ENCODE results near the gene RNF39.

RNF39 gene

DNA sequence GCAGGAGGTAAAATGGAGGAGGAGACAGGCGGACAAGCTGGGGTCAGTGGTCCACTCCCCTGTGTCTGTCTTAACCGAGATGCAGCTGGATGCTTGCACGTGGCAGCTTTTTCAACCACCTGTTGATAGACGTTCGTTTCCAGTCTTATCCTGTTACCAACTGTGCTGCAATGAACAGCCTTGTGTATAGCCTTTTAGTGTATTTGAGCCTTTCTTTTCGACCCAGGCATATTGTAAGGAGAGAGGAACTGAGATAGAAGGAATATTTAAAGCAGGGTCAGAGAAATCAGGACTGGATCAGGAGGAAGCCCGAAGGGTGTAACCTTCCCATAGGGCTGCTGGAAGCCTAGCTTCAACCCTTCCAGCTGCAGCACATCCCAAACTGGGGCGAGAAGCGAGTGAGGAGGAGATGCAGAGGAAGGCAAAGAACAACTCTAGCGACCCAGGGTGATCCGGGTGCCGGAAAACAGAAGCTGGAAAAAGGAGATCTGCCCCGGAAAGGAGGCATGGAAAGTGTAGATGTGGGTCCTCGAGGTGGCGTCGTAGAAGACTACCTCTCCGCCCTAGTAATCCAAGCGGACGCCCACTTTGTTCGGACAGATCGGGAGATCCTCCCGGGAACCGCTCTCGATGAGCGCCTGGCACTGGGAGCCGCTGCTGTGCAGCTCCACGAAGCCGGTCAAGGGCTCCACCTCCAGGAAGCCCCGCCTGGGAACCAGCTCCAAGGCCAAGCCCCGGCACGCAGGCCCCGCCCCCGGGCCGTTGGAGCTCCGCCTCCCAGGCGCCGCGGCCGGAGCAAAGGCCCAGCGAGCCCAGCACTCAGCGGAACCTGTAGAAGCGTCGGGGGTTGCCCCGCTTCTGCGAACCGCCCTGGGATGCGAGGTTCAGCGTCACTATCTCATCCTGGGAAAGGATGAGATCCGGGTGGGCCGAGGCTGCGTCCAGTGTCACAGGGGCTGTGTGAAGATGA is 26.2 kb upstream of the RNF39 start:
- Histone ChIP-seq H3K9ac (ENCODE audit: low read length) (peak overlapping the region; percentile 13; the same call in 1 of the 2 replicates), H3K4me3 (ENCODE audit: low read length) (peak overlapping the region; percentile 59), H3K9me2 (replicated peaks; ENCODE audit: insufficient read depth, low read length) (no peaks in the 10 kb centered on the region), H3K36me3 (replicated peaks; ENCODE audit: insufficient read depth, low read length) (no peaks in the 10 kb centered on the region), H3K4me2 (ENCODE audit: low read depth, low read length) (peak overlapping the region; percentile 100), H4K20me1 (ENCODE audit: insufficient read depth, low read length) (no peaks in the 10 kb centered on the region), H3K9me3 (replicated peaks; ENCODE audit: insufficient read depth, low read length) (no peaks in the 10 kb centered on the region), H3K79me2 (ENCODE audit: low read length) (no peaks in the 10 kb centered on the region), H2AFZ (ENCODE audit: low read length) (peak overlapping the region; percentile 94), H3K27ac (ENCODE audit: low read length) (no peak overlapping the region), H3F3A (ENCODE audit: insufficient read depth, low read length) (peaks cover 15% of the 10 kb centered on the region), H3K4me1 (ENCODE audit: low read length) (peaks cover 15% of the 10 kb centered on the region), H3K27me3 (replicated peaks; ENCODE audit: insufficient read depth, low read length) (peaks cover 42% of the 10 kb centered on the region)
- TF ChIP-seq, protein P1, sequence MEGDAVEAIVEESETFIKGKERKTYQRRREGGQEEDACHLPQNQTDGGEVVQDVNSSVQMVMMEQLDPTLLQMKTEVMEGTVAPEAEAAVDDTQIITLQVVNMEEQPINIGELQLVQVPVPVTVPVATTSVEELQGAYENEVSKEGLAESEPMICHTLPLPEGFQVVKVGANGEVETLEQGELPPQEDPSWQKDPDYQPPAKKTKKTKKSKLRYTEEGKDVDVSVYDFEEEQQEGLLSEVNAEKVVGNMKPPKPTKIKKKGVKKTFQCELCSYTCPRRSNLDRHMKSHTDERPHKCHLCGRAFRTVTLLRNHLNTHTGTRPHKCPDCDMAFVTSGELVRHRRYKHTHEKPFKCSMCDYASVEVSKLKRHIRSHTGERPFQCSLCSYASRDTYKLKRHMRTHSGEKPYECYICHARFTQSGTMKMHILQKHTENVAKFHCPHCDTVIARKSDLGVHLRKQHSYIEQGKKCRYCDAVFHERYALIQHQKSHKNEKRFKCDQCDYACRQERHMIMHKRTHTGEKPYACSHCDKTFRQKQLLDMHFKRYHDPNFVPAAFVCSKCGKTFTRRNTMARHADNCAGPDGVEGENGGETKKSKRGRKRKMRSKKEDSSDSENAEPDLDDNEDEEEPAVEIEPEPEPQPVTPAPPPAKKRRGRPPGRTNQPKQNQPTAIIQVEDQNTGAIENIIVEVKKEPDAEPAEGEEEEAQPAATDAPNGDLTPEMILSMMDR (IDR thresholded peaks at IDR 0.05; ENCODE audit: low read length), result no peak; the same call in 1 of the 2 replicates
- no peak for TF ChIP-seq EZH2phosphoT487 (IDR thresholded peaks at IDR 0.05; ENCODE audit: low read length)
- no peak for TF ChIP-seq EZH2 (optimal IDR thresholded peaks at IDR 0.05; ENCODE audit: low read depth, low read length)
- DNase-seq, result peak; percentile 79

DNA sequence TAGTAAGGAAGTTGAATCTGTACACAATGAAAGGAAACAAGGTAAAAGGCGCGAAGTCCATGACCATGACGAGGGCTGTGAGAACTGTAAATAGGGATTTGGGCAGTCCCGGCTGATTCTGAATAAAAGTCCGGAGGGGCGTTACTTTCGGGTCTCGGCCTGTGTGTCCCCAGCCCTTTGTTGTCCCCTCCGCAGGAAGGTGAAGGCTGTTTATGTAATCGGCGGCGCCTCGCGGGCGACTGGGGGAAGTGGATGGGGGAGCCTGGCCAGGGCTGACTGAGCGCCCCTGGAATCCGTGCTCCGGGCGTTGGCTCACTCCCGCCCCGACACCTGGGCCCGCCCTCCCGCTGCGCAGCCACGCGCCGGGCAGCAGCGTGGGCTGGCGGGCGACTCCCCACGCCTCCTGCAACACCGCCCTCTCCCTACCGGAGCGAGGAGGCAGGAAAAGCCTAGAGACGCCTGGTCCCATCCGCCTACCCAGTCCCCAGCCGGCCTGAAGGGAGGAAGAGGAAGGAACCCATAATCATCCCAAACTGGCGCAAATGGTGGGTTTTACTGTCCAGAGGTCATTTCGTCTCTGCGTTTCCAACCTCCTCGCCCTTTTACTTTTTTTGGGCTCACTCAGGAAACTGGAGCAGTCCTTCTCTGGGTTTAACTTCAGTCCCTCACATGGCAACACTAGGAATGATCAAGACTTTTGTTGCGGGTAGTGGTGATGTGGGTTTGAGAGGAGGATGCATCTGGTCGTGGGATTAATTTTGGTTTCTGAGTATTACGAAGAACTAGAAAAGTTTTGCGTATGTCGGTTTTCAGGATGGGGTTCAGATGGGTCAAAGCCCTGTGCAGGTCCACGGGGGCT is 25.2 kb upstream of the RNF39 start:
- Histone ChIP-seq H3K79me2 (ENCODE audit: low read length) (no peaks in the 10 kb centered on the region), H4K20me1 (ENCODE audit: insufficient read depth, low read length) (no peaks in the 10 kb centered on the region), H3F3A (ENCODE audit: insufficient read depth, low read length) (peaks cover 15% of the 10 kb centered on the region), H3K9ac (ENCODE audit: low read length) (peak overlapping the region; percentile 21; the same call in 1 of the 2 replicates), H3K4me3 (ENCODE audit: low read length) (peak overlapping the region; percentile 59), H3K9me2 (replicated peaks; ENCODE audit: insufficient read depth, low read length) (no peaks in the 10 kb centered on the region), H3K27me3 (replicated peaks; ENCODE audit: insufficient read depth, low read length) (peaks cover 47% of the 10 kb centered on the region), H3K4me2 (ENCODE audit: low read depth, low read length) (peak overlapping the region; percentile 100), H3K9me3 (replicated peaks; ENCODE audit: insufficient read depth, low read length) (no peaks in the 10 kb centered on the region), H3K36me3 (replicated peaks; ENCODE audit: insufficient read depth, low read length) (no peaks in the 10 kb centered on the region), H2AFZ (ENCODE audit: low read length) (peak overlapping the region; percentile 94), H3K4me1 (ENCODE audit: low read length) (peaks cover 15% of the 10 kb centered on the region), H3K27ac (ENCODE audit: low read length) (no peak overlapping the region)
- DNase-seq, result no peak
- TF ChIP-seq, protein P1 (IDR thresholded peaks at IDR 0.05; ENCODE audit: low read length), result no peak
- no peak for TF ChIP-seq EZH2 (optimal IDR thresholded peaks at IDR 0.05; ENCODE audit: low read depth, low read length)
- TF ChIP-seq EZH2phosphoT487 (IDR thresholded peaks at IDR 0.05; ENCODE audit: low read length), result no peak

DNA sequence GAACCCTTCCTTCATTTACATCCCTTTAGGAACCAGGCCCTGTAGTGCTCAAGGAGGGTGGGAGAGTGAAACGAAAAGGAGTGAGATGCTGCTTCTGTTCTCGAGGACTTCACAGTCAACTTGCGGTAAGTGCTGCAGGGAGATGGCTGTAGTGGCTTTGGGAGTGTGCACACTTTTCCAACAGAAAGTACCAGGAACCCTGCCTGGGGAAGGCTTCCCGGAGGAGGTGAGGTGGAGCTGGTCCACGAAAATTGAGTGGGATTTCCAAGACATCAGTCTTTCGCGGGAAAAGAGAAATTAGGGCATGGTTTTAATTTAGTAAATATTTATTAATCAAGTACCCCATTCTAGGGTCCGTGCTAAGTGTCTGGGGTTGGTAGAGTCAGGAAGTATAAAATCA is 24.6 kb upstream of the RNF39 start:
- no peaks in the 10 kb centered on the region for H3K36me3 ChIP-seq (replicated peaks; ENCODE audit: insufficient read depth, low read length)
- H3K9me3 ChIP-seq (replicated peaks; ENCODE audit: insufficient read depth, low read length), result no peaks in the 10 kb centered on the region
- no peaks in the 10 kb centered on the region for H3K9me2 ChIP-seq (replicated peaks; ENCODE audit: insufficient read depth, low read length)
- no peaks in the 10 kb centered on the region for H4K20me1 ChIP-seq (ENCODE audit: insufficient read depth, low read length)
- TF ChIP-seq, protein P1 (IDR thresholded peaks at IDR 0.05; ENCODE audit: low read length), result no peak
- no peak for TF ChIP-seq EZH2phosphoT487 (IDR thresholded peaks at IDR 0.05; ENCODE audit: low read length)
- TF ChIP-seq EZH2 (optimal IDR thresholded peaks at IDR 0.05; ENCODE audit: low read depth, low read length), result no peak
- H3K4me3 ChIP-seq (ENCODE audit: low read length), result no peak overlapping the region
- no peak overlapping the region for H3K27ac ChIP-seq (ENCODE audit: low read length)
- H3K9ac ChIP-seq (ENCODE audit: low read length), result no peak overlapping the region
- H3F3A ChIP-seq (ENCODE audit: insufficient read depth, low read length), result peaks cover 15% of the 10 kb centered on the region
- H3K4me1 ChIP-seq (ENCODE audit: low read length), result peaks cover 15% of the 10 kb centered on the region
- no peaks in the 10 kb centered on the region for H3K79me2 ChIP-seq (ENCODE audit: low read length)
- H3K4me2 ChIP-seq (ENCODE audit: low read depth, low read length), result peak overlapping the region; percentile 100
- no peak for DNase-seq
- H3K27me3 ChIP-seq (replicated peaks; ENCODE audit: insufficient read depth, low read length), result peaks cover 47% of the 10 kb centered on the region
- H2AFZ ChIP-seq (ENCODE audit: low read length), result no peak overlapping the region
